Vagina (tissue), 2 donors: ENCODE measurements around the gene MAPK12.

Experiments
- CTCF ChIP-seq, 3 experiments: fragments of 450-650 bp in 2 of 3; fragments of 200-600 bp in 1 of 3; sonication (generic) in 1 of 3; IDR thresholded peaks; one replicate each; pipeline ENCODE4 v1.5.1; 2017 to 2019; ENCODE audit warnings: antibody characterized with exemption in 3 of 3, mild to moderate bottlenecking in 2 of 3, moderate library complexity in 2 of 3
- POLR2A ChIP-seq, 2 donors: fragments of 450-650 bp; IDR thresholded peaks; one replicate each; pipeline ENCODE4 v1.6.1; 2017; ENCODE audit warnings: antibody characterized with exemption in 2 of 2, mild to moderate bottlenecking in 2 of 2, moderate library complexity in 2 of 2
- POLR2AphosphoS5 ChIP-seq, 2 donors: sonication (generic); formaldehyde crosslinking; IDR thresholded peaks; one replicate each; pipeline ENCODE4 v1.9.0; 2017; ENCODE audit warnings: antibody characterized with exemption in 2 of 2, mild to moderate bottlenecking in 2 of 2, low read depth in 1 of 2; ENCODE audit not compliant: insufficient read depth in 1 of 2

- TF ChIP-seq CTCF (IDR thresholded peaks at IDR 0.05) (no peak), POLR2A (IDR thresholded peaks at IDR 0.05) (no peak), POLR2AphosphoS5 (IDR thresholded peaks at IDR 0.05; ENCODE audit: insufficient read depth in 1 of 2, low read depth in 1 of 2) (no peak)
Measured at GRCh38 chr22:50216055-50216683, 45.3 kb downstream of the MAPK12 start.
